ENCODE data around the gene RIMS4. TPM values are rescaled to one million over a fixed set of nuclear protein-coding genes. Genes with fewer than 3 reads are reported as not detected.

Gene RIMS4
- total RNA-seq, 1 experiment from 2014 or later: 4.0 TPM

DNA sequence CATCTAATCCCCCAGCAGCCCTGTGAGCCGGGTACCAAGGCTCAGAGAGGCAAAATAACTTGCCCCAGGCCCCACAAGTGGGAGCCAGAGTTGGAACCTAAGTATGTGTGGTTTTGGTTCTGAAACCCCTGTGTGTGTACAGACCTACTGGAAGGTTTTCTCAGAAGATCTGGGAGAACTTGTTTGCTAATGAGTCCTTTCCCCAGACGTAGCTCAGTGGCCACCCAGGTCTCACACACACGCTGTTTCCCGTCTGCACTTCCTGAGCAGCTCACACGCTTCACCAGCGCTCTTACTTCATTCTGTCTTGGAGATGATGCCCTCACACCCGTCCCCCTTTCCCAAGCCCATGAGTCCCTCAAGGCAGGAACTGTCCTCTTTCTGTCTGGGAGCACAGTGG is 87.0 kb downstream of the RIMS4 start:
- in situ Hi-C loops (cut with HindIII; ENCODE audit: low pct_unique_long_range_greater_than_20kb, low sequenced_read_pairs): no loop called here
- Histone ChIP-seq H3K27me3 (ENCODE audit: control insufficient read depth, insufficient read depth, low read length) (no peaks in the 10 kb centered on the region), H3K27ac (ENCODE audit: low read length) (peak overlapping the region; percentile 62), H3K4me1 (ENCODE audit: control insufficient read depth, insufficient read depth, low read length) (peaks cover 57% of the 10 kb centered on the region), H3K36me3 (ENCODE audit: control insufficient read depth, insufficient read depth, low read length) (no peaks in the 10 kb centered on the region), H3K9me3 (ENCODE audit: control insufficient read depth, insufficient read depth, low read depth, low read length) (no peaks in the 10 kb centered on the region), H3K4me3 (ENCODE audit: low read depth in 2 of 2, low read length in 2 of 2) (no peak overlapping the region)
- ChIA-PET CTCF (no interaction called here), POLR2A (interaction anchor here (1.3 kb wide), 1 partner anchor 20 kb away, joined by 3 read pairs; no protein-coding TSS in a partner anchor)
- BruUV-seq (replicated peaks): no TSS peak
- intact Hi-C loops (cut with micrococcal nuclease; ENCODE audit: unreplicated experiment): no loop called here
- ATAC-seq (no peak), DNase-seq (ENCODE audit: low read depth, low spot score) (no peak)
- no peak for TF ChIP-seq TCF7L2 (IDR thresholded peaks at IDR 0.05; ENCODE audit: low read depth, low read length)
- TF ChIP-seq SIN3A (IDR thresholded peaks at IDR 0.05; ENCODE audit: borderline replicate concordance, insufficient read depth, low read depth, low read length): no peak

DNA sequence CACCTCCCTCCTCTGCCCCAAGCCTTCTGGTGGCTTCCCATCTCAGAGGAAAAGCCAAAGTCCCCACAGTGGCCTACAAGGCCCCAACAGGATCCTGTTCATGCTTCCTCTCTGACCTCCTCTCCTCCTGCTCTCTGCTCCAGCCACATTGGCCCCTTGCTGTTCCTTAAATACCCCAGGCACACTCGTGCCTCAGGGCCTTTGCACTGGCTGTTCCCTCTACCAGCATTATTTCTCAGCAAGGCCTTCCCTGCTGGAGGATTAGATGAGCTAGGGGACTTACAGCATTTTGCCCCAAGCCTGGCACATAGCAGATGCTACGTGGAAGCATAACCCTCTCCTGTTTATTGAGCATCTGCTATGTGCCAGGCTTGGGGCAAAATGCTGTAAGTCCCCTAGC is 87.4 kb downstream of the RIMS4 start:
- DNase-seq (ENCODE audit: low read depth, low spot score) (no peak), ATAC-seq (no peak)
- TF ChIP-seq, protein P1, sequence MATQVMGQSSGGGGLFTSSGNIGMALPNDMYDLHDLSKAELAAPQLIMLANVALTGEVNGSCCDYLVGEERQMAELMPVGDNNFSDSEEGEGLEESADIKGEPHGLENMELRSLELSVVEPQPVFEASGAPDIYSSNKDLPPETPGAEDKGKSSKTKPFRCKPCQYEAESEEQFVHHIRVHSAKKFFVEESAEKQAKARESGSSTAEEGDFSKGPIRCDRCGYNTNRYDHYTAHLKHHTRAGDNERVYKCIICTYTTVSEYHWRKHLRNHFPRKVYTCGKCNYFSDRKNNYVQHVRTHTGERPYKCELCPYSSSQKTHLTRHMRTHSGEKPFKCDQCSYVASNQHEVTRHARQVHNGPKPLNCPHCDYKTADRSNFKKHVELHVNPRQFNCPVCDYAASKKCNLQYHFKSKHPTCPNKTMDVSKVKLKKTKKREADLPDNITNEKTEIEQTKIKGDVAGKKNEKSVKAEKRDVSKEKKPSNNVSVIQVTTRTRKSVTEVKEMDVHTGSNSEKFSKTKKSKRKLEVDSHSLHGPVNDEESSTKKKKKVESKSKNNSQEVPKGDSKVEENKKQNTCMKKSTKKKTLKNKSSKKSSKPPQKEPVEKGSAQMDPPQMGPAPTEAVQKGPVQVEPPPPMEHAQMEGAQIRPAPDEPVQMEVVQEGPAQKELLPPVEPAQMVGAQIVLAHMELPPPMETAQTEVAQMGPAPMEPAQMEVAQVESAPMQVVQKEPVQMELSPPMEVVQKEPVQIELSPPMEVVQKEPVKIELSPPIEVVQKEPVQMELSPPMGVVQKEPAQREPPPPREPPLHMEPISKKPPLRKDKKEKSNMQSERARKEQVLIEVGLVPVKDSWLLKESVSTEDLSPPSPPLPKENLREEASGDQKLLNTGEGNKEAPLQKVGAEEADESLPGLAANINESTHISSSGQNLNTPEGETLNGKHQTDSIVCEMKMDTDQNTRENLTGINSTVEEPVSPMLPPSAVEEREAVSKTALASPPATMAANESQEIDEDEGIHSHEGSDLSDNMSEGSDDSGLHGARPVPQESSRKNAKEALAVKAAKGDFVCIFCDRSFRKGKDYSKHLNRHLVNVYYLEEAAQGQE (IDR thresholded peaks at IDR 0.05; ENCODE audit: insufficient read depth in 1 of 2, low read depth in 2 of 2, low read length in 1 of 2): no peak
- no peak for TF ChIP-seq TCF7L2 (IDR thresholded peaks at IDR 0.05; ENCODE audit: low read depth, low read length)
- TF ChIP-seq SIN3A (IDR thresholded peaks at IDR 0.05; ENCODE audit: borderline replicate concordance, insufficient read depth, low read depth, low read length): no peak
- no peak for TF ChIP-seq POLR2AphosphoS5 (IDR thresholded peaks at IDR 0.05; ENCODE audit: low read depth, low read length)
- TF ChIP-seq, protein P2, sequence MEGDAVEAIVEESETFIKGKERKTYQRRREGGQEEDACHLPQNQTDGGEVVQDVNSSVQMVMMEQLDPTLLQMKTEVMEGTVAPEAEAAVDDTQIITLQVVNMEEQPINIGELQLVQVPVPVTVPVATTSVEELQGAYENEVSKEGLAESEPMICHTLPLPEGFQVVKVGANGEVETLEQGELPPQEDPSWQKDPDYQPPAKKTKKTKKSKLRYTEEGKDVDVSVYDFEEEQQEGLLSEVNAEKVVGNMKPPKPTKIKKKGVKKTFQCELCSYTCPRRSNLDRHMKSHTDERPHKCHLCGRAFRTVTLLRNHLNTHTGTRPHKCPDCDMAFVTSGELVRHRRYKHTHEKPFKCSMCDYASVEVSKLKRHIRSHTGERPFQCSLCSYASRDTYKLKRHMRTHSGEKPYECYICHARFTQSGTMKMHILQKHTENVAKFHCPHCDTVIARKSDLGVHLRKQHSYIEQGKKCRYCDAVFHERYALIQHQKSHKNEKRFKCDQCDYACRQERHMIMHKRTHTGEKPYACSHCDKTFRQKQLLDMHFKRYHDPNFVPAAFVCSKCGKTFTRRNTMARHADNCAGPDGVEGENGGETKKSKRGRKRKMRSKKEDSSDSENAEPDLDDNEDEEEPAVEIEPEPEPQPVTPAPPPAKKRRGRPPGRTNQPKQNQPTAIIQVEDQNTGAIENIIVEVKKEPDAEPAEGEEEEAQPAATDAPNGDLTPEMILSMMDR (IDR thresholded peaks at IDR 0.05): no peak
- in situ Hi-C loops (cut with HindIII; ENCODE audit: low pct_unique_long_range_greater_than_20kb, low sequenced_read_pairs): no loop called here
- no peak overlapping the region for H3K4me3 ChIP-seq (ENCODE audit: low read depth in 2 of 2, low read length in 2 of 2)
- peak overlapping the region; percentile 62 for H3K27ac ChIP-seq (ENCODE audit: low read length)
- H3K9me3 ChIP-seq (ENCODE audit: control insufficient read depth, insufficient read depth, low read depth, low read length): no peaks in the 10 kb centered on the region
- no peaks in the 10 kb centered on the region for H3K36me3 ChIP-seq (ENCODE audit: control insufficient read depth, insufficient read depth, low read length)
- no peaks in the 10 kb centered on the region for H3K27me3 ChIP-seq (ENCODE audit: control insufficient read depth, insufficient read depth, low read length)
- BruUV-seq (replicated peaks): no TSS peak
- H3K4me1 ChIP-seq (ENCODE audit: control insufficient read depth, insufficient read depth, low read length): peaks cover 57% of the 10 kb centered on the region
- intact Hi-C loops (cut with micrococcal nuclease; ENCODE audit: unreplicated experiment): no loop called here
- CTCF ChIA-PET: no interaction called here
- POLR2A ChIA-PET: interaction anchor here (1.3 kb wide), 1 partner anchor 20 kb away, joined by 3 read pairs; no protein-coding TSS in a partner anchor

DNA sequence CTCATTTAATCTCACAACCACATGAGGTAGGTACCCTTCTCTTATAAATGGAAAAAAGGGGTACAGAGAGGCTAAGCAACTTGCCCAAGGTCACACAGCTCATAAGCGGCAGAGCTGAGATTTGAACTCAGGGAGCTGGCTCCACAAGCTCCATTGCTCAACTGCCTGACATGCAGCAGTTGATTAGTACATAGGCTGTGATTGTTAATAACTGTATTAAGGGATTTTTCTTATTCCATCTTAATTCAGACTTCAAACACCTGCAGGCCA is 88.6 kb downstream of the RIMS4 start:
- H3K9me3 ChIP-seq (ENCODE audit: control insufficient read depth, insufficient read depth, low read depth, low read length): no peaks in the 10 kb centered on the region
- intact Hi-C loops (cut with micrococcal nuclease; ENCODE audit: unreplicated experiment) (no loop called here), in situ Hi-C loops (cut with HindIII; ENCODE audit: low pct_unique_long_range_greater_than_20kb, low sequenced_read_pairs) (no loop called here)
- CTCF ChIA-PET: interaction anchor here (0.7 to 1.2 kb wide), 2 partner anchors 10 to 24 kb away, joined by 5 read pairs; no protein-coding TSS in a partner anchor
- peaks cover 60% of the 10 kb centered on the region for H3K4me1 ChIP-seq (ENCODE audit: control insufficient read depth, insufficient read depth, low read length)
- POLR2A ChIA-PET: interaction anchor here (0.7 kb wide), 1 partner anchor 223 kb away, joined by 6 read pairs; no protein-coding TSS in a partner anchor
- H3K27ac ChIP-seq (ENCODE audit: low read length): peak overlapping the region; percentile 62
- H3K27me3 ChIP-seq (ENCODE audit: control insufficient read depth, insufficient read depth, low read length): no peaks in the 10 kb centered on the region
- TF ChIP-seq, protein P2 (IDR thresholded peaks at IDR 0.05): no peak
- no TSS peak for BruUV-seq (replicated peaks)
- no peak overlapping the region for H3K4me3 ChIP-seq (ENCODE audit: low read depth in 2 of 2, low read length in 2 of 2)
- DNase-seq (ENCODE audit: low read depth, low spot score) (no peak), ATAC-seq (no peak)
- no peaks in the 10 kb centered on the region for H3K36me3 ChIP-seq (ENCODE audit: control insufficient read depth, insufficient read depth, low read length)
